SKM-1 (cell line): ENCODE results near the gene APOC3.

Experiments
- DNase-seq: peaks from one replicate; lab custom pipeline; 2025; ENCODE audit not compliant: unreplicated experiment; lab: John Stamatoyannopoulos, UW

APOC3 gene

GRCh38 chr11:116870054-116870453 is 40.3 kb downstream of the APOC3 start:
- no peak for DNase-seq

- no peak for DNase-seq
These were observed 41.5 kb downstream of the APOC3 start for GRCh38 chr11:116871248-116871647.

- DNase-seq = no peak
These were observed 43.7 kb downstream of the APOC3 start for GRCh38 chr11:116873381-116873780.

GRCh38 chr11:116874251-116874650 is 44.5 kb downstream of the APOC3 start:
- DNase-seq = no peak

GRCh38 chr11:116875194-116875593 is 45.5 kb downstream of the APOC3 start:
- no peak for DNase-seq

GRCh38 chr11:116876656-116877055 is 46.9 kb downstream of the APOC3 start:
- DNase-seq = no peak

GRCh38 chr11:116879800-116880625 is 50.3 kb downstream of the APOC3 start:
- DNase-seq = peak; percentile 71

GRCh38 chr11:116881143-116881542 is 51.4 kb downstream of the APOC3 start:
- DNase-seq = no peak

- no peak for DNase-seq
These were observed 52.7 kb downstream of the APOC3 start for GRCh38 chr11:116882386-116882785.
